CD4-positive, alpha-beta T cell treated with Interleukin-17A for 4 hours (primary cell): ENCODE data around the gene ALG8.

Experiments used
- DNase-seq: peaks from one replicate; pipeline ENCODE4 v3.0.0-alpha.2; 2020; ENCODE audit warnings: mixed read lengths

ALG8 gene

DNA sequence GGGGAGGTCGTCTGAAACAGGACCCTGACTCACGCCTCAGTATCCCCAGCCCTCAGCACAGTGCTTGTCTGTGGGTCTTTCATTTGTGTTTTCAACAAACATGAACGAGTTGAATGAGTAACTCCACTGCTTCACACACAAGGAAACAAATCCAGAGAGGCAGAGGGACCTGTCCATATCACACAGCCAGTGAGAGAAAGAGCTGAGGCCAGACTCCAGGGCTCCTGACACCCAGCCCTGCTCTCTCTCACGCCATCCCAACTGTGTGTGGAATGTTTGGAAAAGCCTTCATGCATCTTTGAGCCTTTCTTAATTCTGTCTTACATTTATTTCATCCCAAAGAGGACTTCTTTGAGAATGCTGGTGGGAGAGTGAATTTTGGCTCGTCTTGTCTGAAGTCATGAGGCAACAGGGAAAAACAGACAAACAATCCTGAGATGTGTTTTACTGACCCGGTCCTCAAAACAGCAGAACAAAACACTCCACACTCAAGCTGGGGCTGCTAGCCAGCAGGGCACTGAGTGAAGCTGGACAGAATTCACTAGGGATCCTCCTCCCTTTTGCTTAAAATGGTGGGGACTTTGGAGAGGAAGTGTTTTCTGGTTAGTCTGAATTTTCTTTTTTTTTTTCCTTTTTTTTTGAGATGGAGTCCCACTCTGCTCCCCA is 19.7 kb upstream of the ALG8 start:
- no peak for DNase-seq

DNA sequence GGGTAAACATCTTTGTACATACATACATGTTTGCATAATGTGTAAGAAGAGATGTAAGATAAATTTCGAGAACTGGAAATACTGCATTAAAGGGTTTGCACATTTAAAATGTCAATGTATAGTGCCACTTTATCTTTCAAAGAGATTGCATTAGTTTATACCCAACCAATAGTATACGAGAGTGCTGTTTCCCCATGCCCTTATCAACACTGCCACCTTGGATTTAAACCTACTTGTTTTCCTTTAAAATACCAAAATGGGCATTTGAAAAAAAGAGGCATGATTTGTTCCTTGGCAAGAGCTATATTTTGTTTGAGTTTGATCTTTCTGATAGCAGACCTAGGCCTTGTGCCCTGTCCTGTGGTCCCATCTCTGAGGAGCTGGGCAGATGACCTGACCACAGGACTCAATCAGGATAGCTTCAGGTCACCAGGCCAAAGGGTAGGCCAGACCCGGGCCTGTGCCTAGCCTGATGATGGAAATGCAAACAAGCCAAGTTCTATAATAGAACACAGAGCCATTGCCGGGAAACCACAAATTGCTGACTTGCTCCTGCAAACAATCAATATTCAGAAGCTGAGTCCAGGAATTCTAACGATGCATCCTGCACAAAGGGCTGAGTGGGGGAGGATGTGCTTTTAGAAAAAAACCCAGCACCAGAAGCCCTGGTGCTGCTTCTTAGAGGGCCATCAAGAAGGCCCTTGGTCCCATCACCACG is 16.9 kb upstream of the ALG8 start:
- DNase-seq: no peak

DNA sequence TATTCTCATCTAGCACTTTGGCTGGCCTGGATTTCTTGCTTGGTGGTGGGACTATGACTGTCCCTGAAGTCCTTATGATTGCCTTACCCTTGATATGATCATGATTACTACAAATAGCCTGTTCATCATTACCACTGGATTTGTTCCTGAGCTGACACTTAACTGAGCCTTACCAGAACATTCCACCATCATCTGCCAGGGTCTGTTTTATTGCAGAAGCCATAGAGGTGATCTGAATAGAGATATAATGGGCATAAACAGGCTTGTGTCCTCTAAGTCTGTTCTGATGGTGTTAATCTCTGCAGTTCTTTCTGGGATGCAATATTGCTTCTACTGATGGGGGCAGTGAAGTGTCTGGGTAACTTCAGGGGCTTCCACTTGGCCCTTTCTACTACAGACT is 12.4 kb upstream of the ALG8 start:
- DNase-seq: no peak

DNA sequence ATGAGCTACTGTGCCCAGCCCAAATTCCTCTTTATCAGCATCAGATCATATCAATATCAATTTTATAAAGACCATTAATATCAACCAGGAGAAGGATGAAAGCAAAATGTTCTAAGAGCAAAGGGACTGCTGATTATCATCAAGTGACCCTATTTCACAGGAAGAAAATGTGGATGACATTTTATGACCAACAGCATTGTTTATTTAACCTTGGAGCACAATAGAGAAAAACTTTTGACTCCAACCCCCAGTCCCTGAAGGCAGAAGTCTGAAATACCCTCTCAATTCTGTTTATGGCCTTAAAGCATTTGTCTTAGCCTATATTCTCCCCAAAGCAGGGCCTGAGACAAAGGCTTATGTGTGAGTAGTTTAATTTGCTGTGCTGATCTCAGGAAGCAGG is 11.3 kb upstream of the ALG8 start:
- DNase-seq: no peak

DNA sequence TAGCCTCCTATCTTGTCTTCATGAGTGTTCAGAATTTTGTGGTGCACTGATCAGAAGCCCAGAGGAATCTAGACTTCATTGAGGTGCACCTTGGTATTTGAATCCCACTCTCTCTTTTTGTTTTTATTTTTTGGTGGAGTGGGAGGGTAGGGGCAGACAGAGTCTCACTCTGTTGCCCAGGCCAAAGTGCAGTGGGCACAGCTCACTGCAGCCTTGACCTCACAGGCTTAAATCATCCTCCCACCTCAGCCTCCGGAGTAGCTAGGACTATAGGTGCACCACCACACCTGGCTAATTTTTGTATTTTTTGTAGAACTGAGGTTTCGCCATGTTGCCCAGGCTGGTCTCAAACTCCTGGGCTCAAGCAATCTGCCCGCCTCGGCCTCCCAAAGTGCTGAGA is 10.9 kb upstream of the ALG8 start:
- DNase-seq: no peak

DNA sequence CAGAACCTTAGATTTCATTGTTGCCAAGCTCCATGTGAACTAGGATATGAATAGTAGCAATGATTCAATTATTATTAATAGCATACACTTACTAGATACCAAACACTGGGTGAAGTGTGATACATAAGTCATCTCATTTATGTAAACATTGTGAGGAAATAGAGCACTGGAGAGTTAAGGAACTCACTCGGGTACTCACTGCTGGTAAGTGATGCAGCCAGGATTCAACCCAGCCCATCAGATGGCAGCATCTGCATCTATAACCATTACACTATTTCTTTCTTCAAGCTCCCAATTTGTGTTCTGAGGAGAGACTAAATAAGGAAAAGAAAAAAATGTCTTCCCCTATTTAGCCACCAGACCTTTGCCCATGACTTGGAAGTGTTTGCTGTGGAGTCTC is 10.2 kb upstream of the ALG8 start:
- peak; percentile 47 for DNase-seq

DNA sequence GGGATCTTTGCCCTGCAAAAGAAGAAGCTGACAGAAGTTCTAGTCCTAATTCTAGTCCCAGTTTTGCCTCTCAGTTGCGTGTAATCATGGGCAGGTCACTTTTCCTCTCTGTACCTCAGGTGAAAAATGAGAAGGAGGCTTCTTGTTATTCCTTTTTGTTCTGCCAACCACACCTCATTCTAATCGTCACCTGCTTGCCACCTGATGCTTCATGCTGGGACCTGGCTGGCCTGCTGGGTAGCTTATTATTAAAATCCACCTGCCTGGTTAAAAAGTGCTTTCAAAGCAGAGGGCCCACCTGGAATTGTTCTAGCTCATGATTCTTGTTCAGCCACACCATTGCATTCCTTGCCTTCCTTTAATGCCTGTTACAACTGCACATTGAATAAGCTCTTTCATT is 8.4 kb upstream of the ALG8 start:
- no peak for DNase-seq

DNA sequence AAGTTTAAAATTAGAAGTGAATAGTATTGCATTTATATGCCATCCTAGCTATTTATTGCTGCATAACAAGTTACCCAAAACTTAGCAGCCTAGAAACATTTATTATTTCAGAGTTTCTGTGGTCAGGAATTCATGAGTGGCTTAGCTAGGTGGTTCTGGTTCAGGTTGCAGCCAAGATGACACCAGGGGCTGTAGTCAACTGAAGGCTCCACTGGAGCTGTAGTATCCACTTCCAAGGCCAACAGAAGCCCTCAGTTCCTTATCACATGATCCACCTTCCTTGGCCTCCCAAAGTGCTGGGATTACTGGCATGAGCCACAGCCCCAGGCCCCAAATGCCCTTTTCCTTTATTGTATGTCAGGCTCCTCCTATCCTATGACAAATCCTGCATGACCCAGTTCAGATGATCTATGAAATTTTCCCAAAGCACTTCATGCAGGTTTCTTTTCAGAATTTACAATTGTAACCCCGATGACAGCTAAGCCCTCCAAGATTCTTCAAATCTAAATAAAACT is 6.1 kb upstream of the ALG8 start:
- DNase-seq: no peak

DNA sequence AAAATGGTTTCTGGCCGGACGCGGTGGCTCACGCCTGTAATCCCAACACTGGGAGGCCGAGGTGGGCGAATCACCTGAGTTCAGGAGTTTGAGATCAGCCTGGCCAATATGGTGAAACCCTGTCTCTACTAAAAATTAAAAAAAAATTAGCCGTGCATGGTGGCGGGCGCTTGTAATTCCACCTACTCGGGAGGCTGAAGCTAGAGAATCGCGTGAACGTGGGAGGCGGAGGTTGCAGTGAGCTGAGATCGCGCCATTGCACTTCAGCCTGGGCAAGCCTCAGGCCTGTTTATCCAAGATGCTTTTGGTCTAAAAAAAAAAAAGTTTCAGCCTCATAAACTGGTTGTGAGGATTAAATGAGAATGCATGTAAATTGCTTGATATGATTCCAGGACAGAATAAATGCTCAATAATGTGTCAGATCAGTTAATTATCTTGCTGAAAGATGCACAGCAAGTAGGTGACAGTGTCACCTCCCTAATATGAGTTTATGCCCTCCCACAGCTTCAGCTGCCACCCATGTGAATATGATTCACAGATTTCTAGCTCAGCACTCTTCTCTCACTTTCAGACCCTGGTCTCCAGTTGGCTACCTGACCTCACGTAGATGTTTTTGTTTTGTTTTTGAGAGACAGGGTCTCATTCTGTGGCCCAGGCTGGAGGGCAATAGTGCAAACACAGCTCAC is 1.1 kb upstream of the ALG8 start:
- no peak for DNase-seq

DNA sequence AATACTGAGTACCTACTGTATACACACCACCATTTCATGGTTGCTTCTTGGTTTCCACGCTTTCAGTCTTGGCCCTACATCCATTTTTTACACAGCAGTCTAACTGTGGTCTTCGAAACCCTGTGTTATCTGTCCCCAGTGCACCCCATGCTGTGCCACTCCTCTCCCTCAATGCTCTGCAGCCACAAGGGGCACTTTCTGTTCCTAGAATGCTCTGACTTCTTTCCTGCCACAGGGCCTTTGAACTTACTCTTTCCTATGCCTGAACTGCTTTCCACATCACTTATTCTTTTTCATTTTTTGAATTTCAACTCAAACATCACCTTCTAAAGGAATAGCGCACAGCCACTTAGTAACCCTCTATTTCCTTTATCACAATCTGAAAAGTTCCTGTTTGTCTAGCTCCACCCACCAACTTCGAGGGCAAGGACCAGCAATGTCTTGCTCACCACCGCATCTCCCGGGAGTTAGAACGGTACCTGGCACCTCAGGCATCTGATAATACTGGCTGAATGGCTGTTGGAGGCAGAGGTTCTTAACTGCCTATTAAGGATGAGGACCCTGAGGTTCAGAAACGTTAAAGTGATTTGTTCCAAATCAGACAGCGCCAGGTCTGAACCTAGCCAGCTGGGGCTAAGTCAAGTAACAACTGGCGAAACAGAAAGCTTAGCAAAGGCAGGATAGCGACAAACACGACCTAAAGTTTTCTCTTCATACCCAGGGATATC is 568 bp downstream of the ALG8 start:
- DNase-seq: peak; percentile 31

DNA sequence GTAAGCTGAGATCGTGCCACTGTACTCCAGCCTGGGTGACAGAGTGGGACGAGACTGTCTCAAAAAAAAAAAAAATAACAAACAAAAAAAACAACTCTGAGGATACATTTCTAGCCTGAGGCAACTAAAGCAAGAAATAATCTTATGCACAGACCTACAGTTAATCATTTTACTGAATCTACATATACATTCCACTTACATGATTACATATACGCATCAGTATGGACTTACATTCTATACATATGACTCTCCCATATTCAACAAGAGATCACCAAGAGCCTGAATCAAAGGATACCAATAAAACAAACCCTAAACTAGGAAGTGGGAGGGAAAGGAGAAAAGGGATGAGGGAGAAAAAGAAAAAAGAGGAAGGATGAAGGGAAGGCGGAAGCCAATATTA is 1.1 kb downstream of the ALG8 start:
- DNase-seq: no peak

DNA sequence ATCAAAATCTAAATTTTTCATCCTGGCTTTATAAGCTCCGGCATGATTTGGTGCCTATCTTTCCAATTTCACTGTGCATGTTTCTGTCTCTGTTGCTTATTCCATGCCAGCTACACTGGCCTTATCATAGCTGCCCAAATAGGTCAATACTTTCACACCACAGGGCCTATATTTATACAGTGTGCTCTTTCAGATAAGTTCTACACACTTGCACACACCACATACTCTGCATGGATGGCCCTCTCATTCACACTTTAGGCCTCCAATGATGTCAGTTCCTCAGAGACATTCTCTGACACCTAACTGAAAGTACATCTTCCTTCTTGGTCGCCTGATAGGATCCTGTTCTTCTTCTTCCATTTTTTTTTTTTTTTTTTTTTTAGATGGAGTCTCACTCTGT is 7.0 kb downstream of the ALG8 start:
- no peak for DNase-seq

DNA sequence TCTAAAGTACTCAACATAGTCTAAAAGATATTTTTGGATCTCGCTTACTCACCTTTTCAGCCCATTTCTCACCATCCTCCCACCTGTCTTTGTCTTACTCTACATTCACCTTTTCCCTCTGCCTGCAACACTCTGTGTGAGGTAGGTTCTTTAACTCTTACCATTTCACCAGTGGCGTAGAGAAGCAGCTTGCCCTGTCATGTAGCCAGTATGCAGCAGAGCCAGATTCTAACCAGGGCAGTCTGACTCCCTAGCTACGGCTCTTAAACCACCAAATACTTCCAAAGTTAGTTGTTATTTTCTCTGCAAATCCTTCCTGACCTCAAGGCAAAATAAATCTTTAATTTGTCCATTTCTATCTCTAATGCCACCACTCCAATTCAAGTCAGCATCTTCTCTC is 7.5 kb downstream of the ALG8 start:
- no peak for DNase-seq

DNA sequence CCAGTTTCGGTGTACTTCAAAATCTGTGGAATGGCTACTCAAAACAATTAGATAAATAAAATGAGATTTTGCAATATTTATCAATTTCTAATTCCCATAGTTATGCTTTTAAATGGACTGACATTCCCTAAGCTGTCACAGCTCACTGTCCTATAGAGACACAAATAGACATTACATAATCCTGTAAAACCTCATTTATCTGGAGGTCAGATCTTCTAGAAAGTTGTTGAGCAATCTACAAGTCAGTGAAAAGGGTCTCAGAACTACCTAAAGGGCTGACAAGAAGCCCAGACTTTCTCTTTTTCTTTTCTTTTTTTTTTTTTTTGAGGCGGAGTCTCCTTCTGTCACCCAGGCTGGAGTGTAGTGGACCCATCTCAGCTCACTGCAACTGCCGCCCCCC is 12.0 kb downstream of the ALG8 start:
- no peak for DNase-seq

DNA sequence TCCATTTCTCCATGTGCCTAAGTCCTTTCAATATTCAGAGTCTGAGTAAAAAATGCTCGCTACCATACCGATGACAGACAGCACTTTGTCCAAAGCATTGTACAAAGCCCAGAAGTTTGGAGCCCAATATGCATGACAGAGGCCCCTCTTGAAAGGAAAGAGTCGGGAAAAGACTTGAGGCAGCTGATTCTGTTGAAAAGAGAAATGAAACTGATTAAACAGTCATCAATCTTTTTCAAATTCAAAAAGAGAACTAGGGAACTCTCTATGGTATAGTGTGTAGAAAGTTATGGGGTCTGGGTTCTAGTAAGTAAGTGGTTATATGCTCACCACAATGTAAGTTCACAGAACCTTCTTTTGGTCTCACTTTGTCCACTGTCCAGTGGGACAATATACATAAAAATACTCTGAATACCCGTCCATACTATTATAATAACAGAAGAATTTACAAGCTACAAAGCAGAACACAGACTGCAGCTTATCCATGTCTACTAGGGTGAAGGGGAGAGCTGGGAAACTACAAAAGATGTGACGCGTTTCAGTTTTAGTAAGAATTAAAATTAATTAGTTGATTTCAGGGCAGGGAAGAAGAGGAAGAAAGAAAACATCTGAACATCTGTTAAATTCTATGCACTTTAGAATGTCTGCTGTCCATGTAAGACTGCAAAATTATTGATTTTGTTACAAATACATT is 26.7 kb downstream of the ALG8 start:
- DNase-seq: no peak

DNA sequence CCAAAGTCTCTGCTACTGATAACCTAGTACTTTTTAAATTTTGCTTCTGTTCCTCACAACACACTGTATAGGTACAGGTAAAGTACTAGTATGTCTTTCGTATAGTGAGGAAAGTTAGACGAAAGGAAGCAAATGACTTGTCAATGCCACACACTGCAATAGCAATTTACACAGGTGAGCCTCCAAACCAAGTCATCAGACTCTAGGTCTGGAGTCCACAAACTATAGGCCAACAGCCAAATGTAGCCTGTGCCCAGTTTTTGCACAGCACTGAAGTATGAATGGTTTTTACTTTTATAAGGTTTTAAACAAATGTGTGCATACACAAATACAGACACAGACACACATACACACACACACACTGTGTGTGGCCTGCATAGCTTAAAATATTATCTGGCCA is 28.1 kb downstream of the ALG8 start:
- no peak for DNase-seq

DNA sequence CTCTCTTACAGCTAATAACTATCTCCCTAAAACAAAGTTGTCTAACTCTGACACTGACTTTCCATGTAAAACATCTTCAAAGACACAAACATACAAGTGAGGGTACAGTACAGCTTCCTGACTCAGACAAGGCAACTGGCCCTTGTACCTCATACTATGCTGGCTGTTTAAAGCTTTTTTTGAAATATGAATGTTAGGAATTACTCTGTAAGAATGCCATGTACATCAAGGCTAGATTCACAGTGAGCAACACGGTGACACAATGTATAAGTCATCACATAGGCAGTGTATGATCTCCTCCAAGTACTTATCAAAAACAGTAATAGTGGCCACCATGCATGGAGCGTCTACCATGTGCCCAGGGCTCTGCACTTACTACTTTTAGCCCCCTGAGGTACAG is 28.6 kb downstream of the ALG8 start:
- DNase-seq: no peak

DNA sequence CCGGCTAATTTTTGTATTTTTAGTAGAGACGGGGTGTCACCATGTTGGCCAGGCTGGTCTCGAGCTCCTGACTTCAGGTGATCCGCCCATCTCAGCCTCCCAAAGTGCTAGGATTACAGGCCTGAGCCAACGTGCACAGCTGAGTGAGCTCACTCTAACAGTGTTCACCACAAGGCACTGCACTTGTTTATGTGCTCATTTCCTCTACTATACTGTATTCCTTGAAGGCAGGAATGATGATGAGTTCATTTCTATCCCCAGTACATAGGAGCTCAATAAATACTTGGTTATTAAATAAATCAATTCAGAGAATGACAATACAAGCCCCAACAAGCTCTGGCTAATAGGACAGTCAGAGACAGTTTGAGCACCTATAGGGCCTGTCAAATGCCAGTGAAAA is 29.1 kb downstream of the ALG8 start:
- no peak for DNase-seq

DNA sequence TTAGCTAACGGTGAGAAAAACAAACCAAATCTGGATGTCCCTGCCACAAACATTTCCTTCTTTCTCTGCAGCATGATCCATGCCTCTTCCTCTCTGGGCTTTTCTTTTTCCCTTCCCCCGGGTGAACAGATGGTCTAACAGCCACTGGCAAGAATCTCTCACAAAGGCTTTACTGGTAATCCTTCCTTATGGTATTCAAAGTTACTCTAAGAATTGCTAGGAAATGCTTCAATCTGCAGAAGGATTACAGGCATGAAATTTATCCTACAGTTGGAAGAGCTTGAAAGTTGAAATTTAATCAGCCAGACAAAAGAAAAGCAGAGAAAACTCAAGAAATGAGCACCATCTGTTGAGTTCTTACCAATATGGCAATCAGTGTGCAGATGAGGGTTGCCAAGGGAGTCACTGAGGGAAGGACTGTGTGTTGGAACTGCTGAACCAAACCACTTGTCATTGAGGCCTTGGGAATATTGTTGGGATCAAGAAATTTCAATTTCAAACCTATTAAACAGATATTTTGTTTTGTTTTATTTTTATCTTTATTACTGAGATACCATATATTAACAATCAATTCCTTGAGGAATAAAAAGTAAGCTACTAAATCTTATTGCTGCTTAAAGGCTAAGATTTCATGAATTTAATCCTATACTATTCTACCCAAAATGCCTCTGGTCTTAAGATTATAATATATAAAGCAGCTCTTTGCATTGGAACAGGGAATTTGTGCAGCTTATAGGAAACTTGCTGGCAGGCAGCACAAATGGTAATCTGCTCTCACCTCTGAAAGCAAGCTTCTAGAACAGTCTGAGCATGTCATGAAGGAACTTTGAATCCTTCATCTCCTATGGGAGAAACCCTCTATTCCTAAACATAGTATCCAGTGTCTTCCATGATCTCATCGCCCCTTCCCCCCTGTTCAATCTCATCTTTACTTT is 30.1 kb downstream of the ALG8 start:
- no peak for DNase-seq

DNA sequence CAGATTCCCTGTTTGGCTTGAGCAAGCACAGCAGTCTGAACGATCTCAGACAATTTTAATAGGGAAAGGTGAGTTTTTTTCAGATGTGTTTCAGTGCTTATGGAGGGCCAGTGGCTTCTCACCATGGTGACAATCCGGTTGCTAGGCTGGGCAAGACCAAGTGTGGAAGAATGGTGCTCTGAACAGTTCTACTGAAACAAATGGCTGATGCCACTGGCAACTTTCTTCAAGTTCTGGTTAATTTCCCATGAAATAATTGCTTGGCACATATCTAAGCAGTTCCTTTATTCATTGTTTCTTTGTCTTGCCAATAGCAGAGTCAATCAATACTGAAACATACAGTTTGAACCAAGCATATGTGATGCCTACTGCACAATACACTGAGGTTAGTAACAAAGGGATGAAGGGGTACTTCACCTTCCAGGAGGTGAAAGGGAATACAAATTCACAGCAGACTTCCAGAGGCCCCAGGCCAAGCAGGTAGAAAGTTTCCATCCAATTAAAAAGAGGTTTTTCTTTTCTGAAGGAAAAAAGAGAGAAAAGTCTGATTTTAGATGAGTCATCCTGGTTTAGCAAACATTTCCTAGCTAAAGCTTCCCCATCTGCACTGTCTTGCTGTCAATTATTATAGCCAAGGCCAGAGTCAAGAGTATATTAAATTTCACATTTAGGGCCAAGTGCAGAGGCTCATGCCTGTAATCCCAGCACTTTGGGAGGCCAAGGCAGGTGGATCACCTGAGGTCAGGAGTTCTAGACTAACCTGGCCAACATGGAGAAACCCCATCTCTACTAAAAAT is 38.6 kb downstream of the ALG8 start:
- no peak for DNase-seq

DNA sequence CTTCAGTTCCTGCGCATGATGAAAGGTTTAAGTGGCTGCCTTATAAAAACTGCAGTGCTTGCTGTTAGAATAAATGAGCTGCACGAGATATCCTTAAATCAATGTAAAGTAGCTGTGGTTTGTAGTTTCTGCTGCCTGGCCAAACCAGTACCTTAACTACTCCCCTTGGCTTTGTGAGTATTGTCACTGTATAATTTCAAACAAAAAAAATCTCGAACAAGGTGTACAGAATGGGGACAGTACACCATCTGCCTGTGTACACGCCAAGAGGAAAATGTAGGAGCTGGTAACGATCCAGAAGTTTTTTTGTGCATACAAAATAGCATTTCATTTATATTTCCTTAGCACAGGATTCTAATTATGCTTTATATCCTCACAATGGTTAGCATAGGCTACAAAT is 39.2 kb downstream of the ALG8 start:
- no peak for DNase-seq
